ENCODE data around the gene GCNT1. TPM values are rescaled to one million over a fixed set of nuclear protein-coding genes. Genes with fewer than 3 reads are reported as not detected.

GCNT1 gene
- total and polyA plus RNA-seq, 2 donors, result 3.7 to 9.1 TPM

DNA sequence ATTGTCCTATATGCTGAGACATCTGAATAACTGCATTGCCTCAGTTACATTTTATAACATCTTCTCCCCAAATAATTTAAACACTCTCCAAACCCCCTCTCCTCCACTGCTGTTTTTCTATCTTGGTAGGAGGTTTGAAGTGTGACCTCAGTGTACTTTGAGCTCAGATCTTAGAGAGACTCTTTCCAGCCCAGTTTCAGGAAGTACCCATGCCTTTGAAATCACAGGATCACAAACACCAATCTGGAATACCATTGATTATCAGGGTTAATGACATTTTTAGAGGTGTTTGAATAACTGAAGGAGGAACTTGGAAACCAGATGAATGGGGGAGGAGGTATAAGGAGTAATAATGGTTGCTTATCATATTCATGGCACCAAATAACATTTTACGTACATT, 93.2 kb downstream of the GCNT1 start:
- Histone ChIP-seq H3K36me3 (ENCODE audit: insufficient read depth) (no peaks in the 10 kb centered on the region), H3K27ac (ENCODE audit: low read depth) (no peak overlapping the region), H3K4me3 (ENCODE audit: low read depth, low read length) (no peak overlapping the region), H3K4me1 (ENCODE audit: insufficient read depth) (no peaks in the 10 kb centered on the region)
- 95% methylated on average over 1 of the region's 1 CpG for WGBS
- no peak for DNase-seq (ENCODE audit: extremely low spot score)

DNA sequence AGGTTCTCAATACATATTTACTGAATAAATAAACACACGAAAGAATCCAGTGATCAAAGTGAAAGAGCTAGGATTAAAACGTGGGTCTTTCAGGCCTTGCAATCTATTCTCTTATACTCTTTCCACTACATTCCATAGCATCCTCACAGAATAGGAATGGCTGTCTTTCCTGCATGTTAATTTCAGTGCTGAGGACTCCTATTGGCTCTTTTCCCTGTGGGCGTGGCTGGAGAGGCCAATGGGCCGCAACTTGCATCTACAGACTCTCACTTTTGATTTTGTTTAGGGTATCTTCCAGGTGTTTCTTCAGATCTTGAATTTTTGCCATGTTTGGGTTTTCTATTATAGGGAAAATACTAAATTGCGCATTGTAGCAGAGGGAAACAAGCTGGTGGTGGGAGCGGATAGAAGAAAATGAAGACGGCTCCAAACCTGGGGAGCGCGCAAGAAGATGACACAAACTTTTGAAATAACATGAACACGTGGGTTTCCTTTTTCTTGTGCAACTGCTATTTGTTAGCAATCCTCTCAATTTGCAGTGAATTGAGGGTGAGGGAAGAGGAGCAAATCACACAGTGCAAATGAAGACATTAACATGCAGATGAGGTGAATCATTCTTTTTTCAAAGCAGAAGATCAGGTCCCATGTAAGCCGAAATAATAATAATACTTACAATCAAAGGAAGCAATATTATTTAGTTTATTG, 93.9 kb downstream of the GCNT1 start:
- Histone ChIP-seq H3K4me3 (ENCODE audit: low read depth, low read length) (no peak overlapping the region), H3K27ac (ENCODE audit: low read depth) (no peak overlapping the region), H3K36me3 (ENCODE audit: insufficient read depth) (no peaks in the 10 kb centered on the region), H3K4me1 (ENCODE audit: insufficient read depth) (no peaks in the 10 kb centered on the region)
- no peak for DNase-seq (ENCODE audit: extremely low spot score)
- 91% methylated on average over 11 of the region's 11 CpGs for WGBS

DNA sequence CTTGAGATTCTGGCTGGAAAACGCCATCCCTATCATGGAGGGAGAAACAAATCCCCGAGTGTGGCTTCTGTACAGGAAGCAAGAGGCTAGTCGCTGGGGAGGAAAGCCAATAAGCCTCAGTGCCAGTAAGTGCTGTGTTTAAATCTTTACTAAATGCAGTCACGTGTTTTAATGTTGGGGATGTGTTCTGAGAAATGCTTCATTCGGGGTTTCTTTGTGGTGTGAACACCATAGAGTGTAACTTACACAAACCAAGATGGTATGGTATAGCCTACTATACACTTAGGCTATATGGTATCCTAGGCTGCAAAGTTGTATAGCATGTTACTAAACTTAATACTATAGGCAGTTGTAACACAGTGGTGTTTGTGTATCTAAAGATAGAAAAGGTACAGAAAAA, 94.7 kb downstream of the GCNT1 start:
- DNase-seq (ENCODE audit: extremely low spot score), result no peak
- H3K4me3 ChIP-seq (ENCODE audit: low read depth, low read length), result no peak overlapping the region
- no peak overlapping the region for H3K27ac ChIP-seq (ENCODE audit: low read depth)
- WGBS, result 56% methylated on average over 5 of the region's 5 CpGs
- H3K4me1 ChIP-seq (ENCODE audit: insufficient read depth), result no peaks in the 10 kb centered on the region
- no peaks in the 10 kb centered on the region for H3K36me3 ChIP-seq (ENCODE audit: insufficient read depth)

Other genes with a start within 250 kb of the GCNT1 start
- 25.0 TPM for gene RFK, start 64.8 kb upstream of the GCNT1 start, total RNA-seq
- 14.8 TPM for gene RFK, start 64.8 kb upstream of the GCNT1 start, polyA plus RNA-seq

Data from urinary bladder (tissue), 4 donors.